ENCODE measurements around the gene TFIP11. TPM values are rescaled to one million over a fixed set of nuclear protein-coding genes. Genes with fewer than 3 reads are reported as not detected.

The TFIP11 gene
- total RNA-seq, 1 experiment from 2014 or later: 29.8 TPM

DNA sequence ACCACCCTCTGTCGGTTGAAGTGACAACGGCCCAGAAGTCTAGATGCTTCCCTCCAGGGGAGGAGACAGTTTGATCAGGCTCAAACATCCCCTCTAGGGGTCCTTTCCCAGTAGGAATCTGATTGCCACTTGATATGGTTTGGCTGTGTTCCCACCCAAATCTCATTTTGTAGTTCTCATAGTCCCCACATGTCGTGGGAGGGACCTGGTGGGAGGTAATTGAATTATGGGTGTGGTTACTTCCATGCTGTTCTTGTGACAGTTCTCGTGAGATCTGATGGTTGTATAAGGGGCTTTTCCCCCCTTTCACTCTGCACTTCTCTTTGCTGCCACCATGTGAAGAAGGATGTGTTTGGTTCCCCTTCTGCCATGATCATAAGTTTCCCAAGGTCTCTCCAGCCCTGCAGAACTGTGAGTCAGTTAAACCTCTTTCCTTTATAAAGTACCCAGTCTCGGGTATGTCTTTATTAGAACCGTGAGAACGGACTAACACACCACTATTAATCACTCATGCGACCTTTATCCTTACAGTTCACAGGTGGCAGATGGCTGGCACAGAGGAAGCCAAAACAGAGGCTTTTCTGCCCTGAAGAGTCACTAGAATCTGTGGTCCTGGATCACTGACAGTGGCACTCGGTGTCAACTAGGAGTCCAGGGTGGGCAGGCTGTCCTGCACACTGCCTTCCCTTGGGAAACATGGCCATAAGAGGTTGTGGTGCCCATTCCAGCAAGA lies 61.7 kb downstream of the TFIP11 start:
- in situ Hi-C loops (cut with HindIII; ENCODE audit: low pct_unique_long_range_greater_than_20kb, low sequenced_read_pairs) (no loop called here), intact Hi-C loops (cut with micrococcal nuclease; ENCODE audit: unreplicated experiment) (no loop called here)
- H3K36me3 ChIP-seq (ENCODE audit: control insufficient read depth, insufficient read depth, low read length): no peaks in the 10 kb centered on the region
- no peaks in the 10 kb centered on the region for H3K4me1 ChIP-seq (ENCODE audit: control insufficient read depth, insufficient read depth, low read length)
- CTCF ChIA-PET: no interaction called here
- POLR2A ChIA-PET: no interaction called here
- H3K27me3 ChIP-seq (ENCODE audit: control insufficient read depth, insufficient read depth, low read length): no peaks in the 10 kb centered on the region
- H3K27ac ChIP-seq (ENCODE audit: low read length): no peak overlapping the region
- ATAC-seq (no peak), DNase-seq (ENCODE audit: low read depth, low spot score) (no peak)
- BruUV-seq (replicated peaks): no TSS peak
- no peaks in the 10 kb centered on the region for H3K9me3 ChIP-seq (ENCODE audit: control insufficient read depth, insufficient read depth, low read depth, low read length)
- H3K4me3 ChIP-seq (ENCODE audit: low read depth in 2 of 2, low read length in 2 of 2): no peak overlapping the region
- no peak for TF ChIP-seq REST (IDR thresholded peaks at IDR 0.05; ENCODE audit: insufficient read depth in 1 of 2, low read depth in 2 of 2, low read length in 1 of 2)
- TF ChIP-seq SIN3A (IDR thresholded peaks at IDR 0.05; ENCODE audit: borderline replicate concordance, insufficient read depth, low read depth, low read length): no peak
- TF ChIP-seq CTCF (IDR thresholded peaks at IDR 0.05): no peak
- no peak for TF ChIP-seq TCF7L2 (IDR thresholded peaks at IDR 0.05; ENCODE audit: low read depth, low read length)
- TF ChIP-seq POLR2AphosphoS5 (IDR thresholded peaks at IDR 0.05; ENCODE audit: low read depth, low read length): no peak

- in situ Hi-C loops (cut with HindIII; ENCODE audit: low pct_unique_long_range_greater_than_20kb, low sequenced_read_pairs): no loop called here
- intact Hi-C loops (cut with micrococcal nuclease; ENCODE audit: unreplicated experiment): no loop called here
- no TSS peak for BruUV-seq (replicated peaks)
- Histone ChIP-seq H3K27ac (ENCODE audit: low read length) (no peak overlapping the region), H3K4me3 (ENCODE audit: low read depth in 2 of 2, low read length in 2 of 2) (no peak overlapping the region), H3K9me3 (ENCODE audit: control insufficient read depth, insufficient read depth, low read depth, low read length) (no peaks in the 10 kb centered on the region), H3K36me3 (ENCODE audit: control insufficient read depth, insufficient read depth, low read length) (no peaks in the 10 kb centered on the region), H3K4me1 (ENCODE audit: control insufficient read depth, insufficient read depth, low read length) (no peaks in the 10 kb centered on the region), H3K27me3 (ENCODE audit: control insufficient read depth, insufficient read depth, low read length) (no peaks in the 10 kb centered on the region)
- DNase-seq (ENCODE audit: low read depth, low spot score) (no peak), ATAC-seq (no peak)
- CTCF ChIA-PET: no interaction called here
- TF ChIP-seq POLR2AphosphoS5 (IDR thresholded peaks at IDR 0.05; ENCODE audit: low read depth, low read length) (no peak), SIN3A (IDR thresholded peaks at IDR 0.05; ENCODE audit: borderline replicate concordance, insufficient read depth, low read depth, low read length) (no peak)
- POLR2A ChIA-PET: no interaction called here
Measured at GRCh38 chr22:26448941-26449340, 63.3 kb downstream of the TFIP11 start.

GRCh38 chr22:26448334-26448733 lies 63.9 kb downstream of the TFIP11 start:
- ATAC-seq (no peak), DNase-seq (ENCODE audit: low read depth, low spot score) (no peak)
- H3K27ac ChIP-seq (ENCODE audit: low read length): no peak overlapping the region
- no peaks in the 10 kb centered on the region for H3K4me1 ChIP-seq (ENCODE audit: control insufficient read depth, insufficient read depth, low read length)
- BruUV-seq (replicated peaks): no TSS peak
- no peaks in the 10 kb centered on the region for H3K36me3 ChIP-seq (ENCODE audit: control insufficient read depth, insufficient read depth, low read length)
- no peaks in the 10 kb centered on the region for H3K9me3 ChIP-seq (ENCODE audit: control insufficient read depth, insufficient read depth, low read depth, low read length)
- CTCF ChIA-PET: interaction anchor here (0.6 kb wide), 1 partner anchor 13 kb away, joined by 5 read pairs; no protein-coding TSS in a partner anchor
- no peaks in the 10 kb centered on the region for H3K27me3 ChIP-seq (ENCODE audit: control insufficient read depth, insufficient read depth, low read length)
- in situ Hi-C loops (cut with HindIII; ENCODE audit: low pct_unique_long_range_greater_than_20kb, low sequenced_read_pairs) (no loop called here), intact Hi-C loops (cut with micrococcal nuclease; ENCODE audit: unreplicated experiment) (no loop called here)
- POLR2A ChIA-PET: no interaction called here
- TF ChIP-seq REST (IDR thresholded peaks at IDR 0.05; ENCODE audit: insufficient read depth in 1 of 2, low read depth in 2 of 2, low read length in 1 of 2) (no peak), CTCF (IDR thresholded peaks at IDR 0.05) (no peak), POLR2AphosphoS5 (IDR thresholded peaks at IDR 0.05; ENCODE audit: low read depth, low read length) (no peak), SIN3A (IDR thresholded peaks at IDR 0.05; ENCODE audit: borderline replicate concordance, insufficient read depth, low read depth, low read length) (no peak), TCF7L2 (IDR thresholded peaks at IDR 0.05; ENCODE audit: low read depth, low read length) (no peak)
- H3K4me3 ChIP-seq (ENCODE audit: low read depth in 2 of 2, low read length in 2 of 2): no peak overlapping the region
